Right lobe of liver (tissue), 6 donors: ENCODE results near the gene AHSA1. TPM values are rescaled to one million over a fixed set of nuclear protein-coding genes. Genes with fewer than 3 reads are reported as not detected.

Experiments
- ATAC-seq, 4 donors: fragments of 200-7000 bp; cut with Tn5 transposase; one replicate each; pipeline ENCODE4 v1.9.1; 2020; ENCODE audit warnings: mild to moderate bottlenecking in 4 of 4, moderate library complexity in 4 of 4
- DNase-seq, 3 donors: peaks; one replicate each; pipeline ENCODE4 v3.0.0-alpha.2; 2020
- H3K27ac ChIP-seq, 3 donors: fragments of 200-600 bp; one replicate each; pipeline ENCODE4 v1.8.0; 2022
- H3K27me3 ChIP-seq, 2 donors: fragments of 200-600 bp; one replicate each; pipeline ENCODE4 v1.8.0; 2022
- H3K36me3 ChIP-seq, 4 donors: fragments of 200-600 bp; sonication (generic) in 1 of 4; one replicate each; pipeline versions ENCODE4 v1.5.1 to v1.8.0; 2017 to 2022; ENCODE audit warnings: control low read depth in 1 of 4
- H3K4me1 ChIP-seq, 4 donors: fragments of 200-600 bp; sonication (generic) in 1 of 4; one replicate each; pipeline versions ENCODE4 v1.5.1 to v1.8.0; 2017 to 2022; ENCODE audit warnings: control low read depth in 1 of 4
- H3K4me3 ChIP-seq, 3 donors: fragments of 200-600 bp; one replicate each; pipeline ENCODE4 v1.8.0; 2022
- H3K9me3 ChIP-seq, 4 donors: fragments of 200-600 bp; sonication (generic) in 1 of 4; one replicate each; pipeline versions ENCODE4 v1.5.1 to v1.8.0; 2017 to 2022; ENCODE audit warnings: control low read depth in 1 of 4
- POLR2A ChIP-seq: fragments of 450-650 bp; IDR thresholded peaks from one replicate; pipeline ENCODE4 v1.6.1; 2017; ENCODE audit warnings: antibody characterized with exemption, mild to moderate bottlenecking
- WGBS: methylation state at CpG from one replicate; pipeline ENCODE4 v1.1.6; 2018; ENCODE audit warnings: low coverage, low lambda C conversion rate; ENCODE audit not compliant: insufficient coverage; ENCODE audit errors: missing lambda C conversion rate; 5-methylcytosine and 5-hydroxymethylcytosine counted together
- intact Hi-C, 2 donors: fragments of 100-400 bp; cut with DNase I; formaldehyde crosslinking; loops; one replicate each; pipeline versions ENCODE4 v1.11.2 to v1.14.1; 2022
- total RNA-seq, 6 experiments: library from RNA; depleted of rRNA in 2 of 6; stranded (reverse); fragments of >200 nt in 2 of 6; fragmentation: NEBNext Ultra II Directional in 3 of 6; extraction: Animal tissue kit (Norgen Biotek cat#: 25700) in 3 of 6; gene quantifications; one replicate each; pipeline versions ENCODE4 v1.1.0 to v1.2.4, GENCODE V29; 2016 to 2023
- TF ChIP-seq, protein P1 (sequence below), 4 donors: fragments of 200-600 bp in 3 of 4; fragments of 450-650 bp in 1 of 4; IDR thresholded peaks; one replicate each; pipeline versions ENCODE4 v1.5.1 to v1.8.0; 2016 to 2022; ENCODE audit warnings: antibody characterized with exemption in 4 of 4, mild to moderate bottlenecking in 2 of 4
- donor health status: DM: no; HTN: yes; CAD: no.
- donor health status: DM: no; HTN: no; CAD: no.
- donor health status: DM: no; HTN: no; CAD: no.
- donor health status: DM: no; HTN: yes; CAD: no.
- donor health status: DM: no; HTN: yes; CAD: no.

The AHSA1 gene
- total RNA-seq, 6 experiments from 2014 or later = 40.6 to 114 (median 77.6) TPM

DNA sequence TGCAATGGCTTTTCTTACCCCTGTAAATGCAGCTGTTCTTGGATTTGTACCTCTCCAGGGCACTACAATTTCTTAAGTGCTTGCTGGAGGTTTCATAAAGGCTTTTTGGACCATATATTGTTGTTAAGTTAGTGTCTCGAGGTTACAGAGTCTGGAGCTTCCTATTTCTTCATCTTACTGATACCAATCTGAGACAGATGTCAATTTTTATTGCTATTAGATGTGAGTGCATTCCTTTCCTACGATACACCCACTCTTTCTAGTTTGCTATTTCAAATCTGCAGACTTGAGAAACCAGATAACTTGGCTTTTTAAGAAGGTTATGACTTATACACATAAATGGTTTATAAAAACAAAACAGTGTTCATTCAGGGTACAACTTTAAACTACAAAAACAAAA lies 36.7 kb upstream of the AHSA1 start:
- H3K36me3 ChIP-seq = peaks cover 0 to 35% (median 7%) of the 10 kb centered on the region in 4 donors

DNA sequence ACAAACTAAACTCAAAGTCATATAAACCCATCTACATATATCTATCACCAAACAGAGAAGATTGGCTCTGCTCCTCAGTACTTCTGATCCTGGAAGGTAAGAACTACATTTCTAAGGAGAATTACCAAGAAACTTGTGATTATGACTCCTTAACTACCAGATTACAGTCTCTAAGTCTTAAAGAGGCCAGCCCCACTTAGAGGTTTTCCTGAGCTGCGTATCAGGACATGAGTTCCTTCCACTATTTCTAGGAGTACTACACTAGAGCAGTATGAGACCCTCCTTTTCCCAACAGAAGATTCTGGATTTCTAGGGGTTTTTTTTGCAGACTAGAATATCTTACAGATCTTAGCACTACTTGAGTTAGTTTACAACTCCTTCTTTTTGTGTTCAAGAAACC lies 34.5 kb upstream of the AHSA1 start, which contains the start of gene NOXRED1:
Gene NOXRED1, minus strand, starts transcription at position 101 of the 400 bp plus-strand sequence. CDS start 634 bp downstream, outside the sequence.
- no peak for DNase-seq
- intact Hi-C loops = no loop called here
- TF ChIP-seq POLR2A = no peak
- TF ChIP-seq, protein P1, sequence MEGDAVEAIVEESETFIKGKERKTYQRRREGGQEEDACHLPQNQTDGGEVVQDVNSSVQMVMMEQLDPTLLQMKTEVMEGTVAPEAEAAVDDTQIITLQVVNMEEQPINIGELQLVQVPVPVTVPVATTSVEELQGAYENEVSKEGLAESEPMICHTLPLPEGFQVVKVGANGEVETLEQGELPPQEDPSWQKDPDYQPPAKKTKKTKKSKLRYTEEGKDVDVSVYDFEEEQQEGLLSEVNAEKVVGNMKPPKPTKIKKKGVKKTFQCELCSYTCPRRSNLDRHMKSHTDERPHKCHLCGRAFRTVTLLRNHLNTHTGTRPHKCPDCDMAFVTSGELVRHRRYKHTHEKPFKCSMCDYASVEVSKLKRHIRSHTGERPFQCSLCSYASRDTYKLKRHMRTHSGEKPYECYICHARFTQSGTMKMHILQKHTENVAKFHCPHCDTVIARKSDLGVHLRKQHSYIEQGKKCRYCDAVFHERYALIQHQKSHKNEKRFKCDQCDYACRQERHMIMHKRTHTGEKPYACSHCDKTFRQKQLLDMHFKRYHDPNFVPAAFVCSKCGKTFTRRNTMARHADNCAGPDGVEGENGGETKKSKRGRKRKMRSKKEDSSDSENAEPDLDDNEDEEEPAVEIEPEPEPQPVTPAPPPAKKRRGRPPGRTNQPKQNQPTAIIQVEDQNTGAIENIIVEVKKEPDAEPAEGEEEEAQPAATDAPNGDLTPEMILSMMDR (IDR thresholded peaks at IDR 0.05) = no peak
- H3K4me3 ChIP-seq = no peak within 1 kb of the TSS
- peaks cover 0 to 57% (median 22%) of the 10 kb centered on the region in 4 donors for H3K36me3 ChIP-seq
- H3K27me3 ChIP-seq = no peaks in the 10 kb centered on the region
- no peaks in the 10 kb centered on the region for H3K4me1 ChIP-seq
- H3K9me3 ChIP-seq = no peaks in the 10 kb centered on the region
- WGBS = 92% methylated on average over 1 of the region's 1 CpG
- no peak within 1 kb of the TSS for H3K27ac ChIP-seq
- no peak for ATAC-seq

More for the DNA sequence above, 36.7 kb upstream of the AHSA1 start:
- no peak for ATAC-seq
- Histone ChIP-seq H3K4me3 (no peak overlapping the region), H3K4me1 (no peaks in the 10 kb centered on the region), H3K9me3 (no peaks in the 10 kb centered on the region), H3K27ac (no peak overlapping the region), H3K27me3 (no peaks in the 10 kb centered on the region)
- no peak for DNase-seq
- intact Hi-C loops = no loop called here
- 60% methylated on average over 2 of the region's 2 CpGs for WGBS
- no peak for TF ChIP-seq POLR2A
- TF ChIP-seq, protein P1 (IDR thresholded peaks at IDR 0.05) = no peak

DNA sequence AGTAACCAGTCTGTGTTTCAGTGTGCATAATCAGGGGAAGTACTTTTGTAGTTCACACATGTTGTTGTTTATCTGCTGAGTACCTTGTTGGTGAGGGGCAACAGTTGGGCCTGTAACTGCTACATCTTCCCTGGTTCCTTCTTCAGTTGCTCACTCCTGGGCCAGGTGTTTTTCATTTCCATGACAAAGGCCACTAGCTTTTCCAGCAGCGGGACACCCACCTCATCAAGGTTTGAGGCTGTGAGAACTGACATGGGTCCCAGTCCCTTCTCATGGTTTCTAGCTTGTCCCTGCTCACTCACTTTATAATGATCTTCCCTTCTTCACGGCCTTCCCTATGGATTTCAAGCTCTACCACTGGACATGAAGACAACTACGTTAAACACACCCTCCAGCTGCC lies 33.0 kb upstream of the AHSA1 start:
- Histone ChIP-seq H3K4me3 (no peak overlapping the region), H3K9me3 (no peaks in the 10 kb centered on the region), H3K27ac (no peak overlapping the region), H3K27me3 (no peaks in the 10 kb centered on the region), H3K36me3 (peaks cover 0 to 72% (median 29%) of the 10 kb centered on the region in 4 donors), H3K4me1 (no peaks in the 10 kb centered on the region)
- DNase-seq = no peak
- WGBS = 88% methylated on average over 3 of the region's 3 CpGs
- ATAC-seq = no peak
- TF ChIP-seq, protein P1 (IDR thresholded peaks at IDR 0.05) = no peak
- TF ChIP-seq POLR2A = no peak
- intact Hi-C loops = no loop called here

DNA sequence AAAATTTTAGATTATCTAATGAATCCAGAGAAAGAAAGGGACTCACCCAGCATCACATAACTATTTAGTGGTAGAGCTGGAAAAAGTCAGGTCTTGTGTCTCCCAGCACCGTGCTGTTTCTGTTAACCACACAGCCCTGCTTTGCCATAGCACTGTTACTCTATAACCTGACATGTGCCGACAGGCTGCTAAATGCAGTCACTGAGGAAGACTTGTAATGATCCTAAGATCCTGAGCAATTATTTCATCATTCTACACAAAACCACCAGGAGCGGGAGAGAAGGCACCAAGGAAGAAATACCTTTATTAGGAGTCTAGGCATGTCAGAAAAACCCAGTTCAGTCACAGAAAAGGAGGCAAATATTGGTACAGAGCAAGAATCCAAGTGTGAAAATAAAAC lies 31.5 kb upstream of the AHSA1 start:
- Histone ChIP-seq H3K36me3 (peaks cover 0 to 79% (median 32%) of the 10 kb centered on the region in 4 donors), H3K4me1 (no peaks in the 10 kb centered on the region), H3K9me3 (no peaks in the 10 kb centered on the region), H3K4me3 (no peak overlapping the region), H3K27ac (no peak overlapping the region), H3K27me3 (no peaks in the 10 kb centered on the region)
- WGBS = 100% methylated on average over 3 of the region's 3 CpGs
- intact Hi-C loops = no loop called here
- TF ChIP-seq, protein P1 (IDR thresholded peaks at IDR 0.05) = no peak
- no peak for TF ChIP-seq POLR2A
- DNase-seq (no peak), ATAC-seq (no peak)

DNA sequence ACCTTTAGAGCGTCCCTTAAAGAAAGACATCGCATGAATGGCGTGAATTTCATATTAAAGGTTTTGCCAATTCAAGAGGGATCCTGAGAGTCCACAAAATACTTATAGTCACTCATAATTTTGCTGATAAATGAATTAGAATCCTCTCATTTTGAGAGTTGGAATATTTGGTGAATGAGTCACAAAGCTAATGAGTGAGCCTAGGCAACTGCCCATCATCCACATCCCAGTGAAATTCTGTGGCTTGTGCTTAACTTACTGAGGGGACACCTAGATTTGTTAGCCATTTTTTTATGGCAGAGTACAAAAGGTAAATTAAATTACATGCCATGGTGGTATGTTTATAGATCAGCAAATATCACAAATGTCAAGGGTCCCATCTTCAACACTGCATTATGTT lies 21.9 kb upstream of the AHSA1 start:
- H3K27ac ChIP-seq = no peak overlapping the region
- intact Hi-C loops = no loop called here

More for the DNA sequence above, 21.9 kb upstream of the AHSA1 start:
- 90% methylated on average over 3 of the region's 3 CpGs for WGBS
- TF ChIP-seq, protein P1 (IDR thresholded peaks at IDR 0.05) = no peak
- no peak for TF ChIP-seq POLR2A
- no peaks in the 10 kb centered on the region for H3K9me3 ChIP-seq
- no peaks in the 10 kb centered on the region for H3K27me3 ChIP-seq
- peaks cover 0 to 74% (median 28%) of the 10 kb centered on the region in 4 donors for H3K36me3 ChIP-seq
- H3K4me3 ChIP-seq = no peak overlapping the region
- ATAC-seq (no peak), DNase-seq (no peak)
- H3K4me1 ChIP-seq = no peaks in the 10 kb centered on the region
